AG04450 (cell line): ENCODE data around the gene ING3. TPM values are rescaled to one million over a fixed set of nuclear protein-coding genes. Genes with fewer than 3 reads are reported as not detected.

ENCODE experiments used
- CTCF ChIA-PET: fragments of 300-600, 350-600 bp; formaldehyde crosslinking; extraction: SDS; loops from one replicate; lab custom pipeline; 2022; ENCODE audit warnings: antibody characterized with exemption, inconsistent platforms; lab: Charles Lee
- POLR2A ChIA-PET: fragments of 350-600 bp; formaldehyde crosslinking; extraction: SDS; loops from one replicate; lab custom pipeline; 2021; ENCODE audit warnings: antibody characterized with exemption, inconsistent platforms; lab: Yijun Ruan, JAX
- DNase-seq: peaks from one replicate; pipeline ENCODE4 v3.0.0-alpha.2; 2011; ENCODE audit warnings: low read depth, low spot score
- H3K27ac ChIP-seq: one replicate; pipeline ENCODE4 v1.5.1; 2012; ENCODE audit warnings: low read depth, low read length, control low read depth
- H3K27me3 ChIP-seq: one replicate; pipeline ENCODE4 v1.6.0; 2012; ENCODE audit warnings: low read length; ENCODE audit not compliant: control insufficient read depth, insufficient read depth
- H3K4me3 ChIP-seq: 2 replicates; pipeline ENCODE4 v1.5.1; 2011; ENCODE audit warnings: mild to moderate bottlenecking, low read depth, low read length, control low read depth
- H3K9me3 ChIP-seq: 2 replicates; pipeline ENCODE4 v1.5.1; 2012; ENCODE audit warnings: low read length; ENCODE audit not compliant: control insufficient read depth, insufficient read depth
- CTCF ChIP-seq: IDR thresholded peaks from 2 replicates; pipeline ENCODE4 v1.5.1; 2011; ENCODE audit warnings: low read depth, low read length, control low read depth, inconsistent platforms
- polyA plus RNA-seq: library from polyadenylated mRNA; depleted of rRNA; stranded (reverse); fragments of >200 nt; gene quantifications from 2 replicates; pipeline ENCODE4 v1.2.3, GENCODE V29; 2011

ING3 gene
- polyA plus RNA-seq, 1 experiment, result 14.5 TPM

DNA sequence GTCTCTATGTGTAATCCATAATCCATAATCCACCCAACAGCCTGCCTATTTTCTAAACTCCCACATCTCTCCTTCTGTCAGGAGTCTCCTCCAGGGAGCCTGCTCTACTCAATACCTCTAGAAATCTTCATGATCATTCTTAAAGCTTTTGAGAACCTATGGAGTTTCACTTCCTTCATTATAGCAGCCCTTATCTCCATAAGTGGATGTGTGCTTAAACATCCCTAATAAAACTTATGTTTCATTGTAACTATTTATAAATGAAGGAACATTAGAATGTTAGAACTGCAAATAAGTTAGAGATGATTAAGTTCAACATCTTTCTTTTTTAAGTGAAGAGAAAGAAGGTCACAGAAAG, 46.4 kb downstream of the ING3 start:
- TF ChIP-seq CTCF, result no peak
- Histone ChIP-seq H3K27ac (no peak overlapping the region), H3K4me3 (no peak overlapping the region), H3K9me3 (no peaks in the 10 kb centered on the region), H3K27me3 (no peaks in the 10 kb centered on the region)
- ChIA-PET CTCF (interaction anchor here (1.4 to 2.3 kb wide), 2 partner anchors 9 to 10 kb away, joined by 5 to 12 read pairs; no protein-coding TSS in a partner anchor), POLR2A (interaction anchor here (0.7 kb wide), 1 partner anchor 86 kb away, joined by 3 read pairs; no protein-coding TSS in a partner anchor)
- DNase-seq, result no peak

- ChIA-PET CTCF (interaction anchor here (5.7 to 6.5 kb wide), 2 partner anchors 9 to 111 kb away, joined by 34 to 62 read pairs; partner anchors contain the start of gene CPED1), POLR2A (no interaction called here)
- no peak overlapping the region for H3K4me3 ChIP-seq
- H3K9me3 ChIP-seq, result no peaks in the 10 kb centered on the region
- TF ChIP-seq CTCF, result no peak
- H3K27me3 ChIP-seq, result no peaks in the 10 kb centered on the region
- H3K27ac ChIP-seq, result no peak overlapping the region
- no peak for DNase-seq
Measured at GRCh38 chr7:120997882-120998474, 47.4 kb downstream of the ING3 start.

- no peak overlapping the region for H3K27ac ChIP-seq
- no peaks in the 10 kb centered on the region for H3K27me3 ChIP-seq
- no peaks in the 10 kb centered on the region for H3K9me3 ChIP-seq
- H3K4me3 ChIP-seq, result no peak overlapping the region
- TF ChIP-seq CTCF, result no peak
- ChIA-PET CTCF (interaction anchor here (0.7 to 6.5 kb wide), 5 partner anchors 10 to 110 kb away, joined by 3 to 62 read pairs (median 5); partner anchors contain the start of gene CPED1), POLR2A (interaction anchor here (0.5 kb wide), 1 partner anchor 73 kb away, joined by 3 read pairs; no protein-coding TSS in a partner anchor)
- DNase-seq, result no peak
Measured at GRCh38 chr7:120998520-120998919, 47.9 kb downstream of the ING3 start.

GRCh38 chr7:120998996-120999565, 48.5 kb downstream of the ING3 start:
- no peaks in the 10 kb centered on the region for H3K9me3 ChIP-seq
- no peaks in the 10 kb centered on the region for H3K27me3 ChIP-seq
- DNase-seq, result no peak
- no peak for TF ChIP-seq CTCF
- no peak overlapping the region for H3K27ac ChIP-seq
- POLR2A ChIA-PET, result interaction anchor here (0.5 kb wide), 1 partner anchor 73 kb away, joined by 3 read pairs; no protein-coding TSS in a partner anchor
- CTCF ChIA-PET, result interaction anchor here (0.7 to 6.5 kb wide), 5 partner anchors 10 to 109 kb away, joined by 3 to 62 read pairs (median 5); partner anchors contain the start of gene CPED1
- H3K4me3 ChIP-seq, result no peak overlapping the region
